ENCODE measurements around the gene DCBLD1. TPM values are rescaled to one million over a fixed set of nuclear protein-coding genes. Genes with fewer than 3 reads are reported as not detected.

The DCBLD1 gene
- total RNA-seq, 1 experiment from 2014 or later: 11.2 TPM

GRCh38 chr6:117495425-117495824 lies 13.0 kb downstream of the DCBLD1 start:
- H3K4me1 Mint-ChIP-seq: peaks cover 12% of the 10 kb centered on the region; the same call in 1 of the 2 replicates
- ATAC-seq: no peak
- no peaks in the 10 kb centered on the region for H3K9me3 Mint-ChIP-seq
- no peak overlapping the region for H3K4me3 Mint-ChIP-seq
- ChIA-PET POLR2A (no interaction called here), CTCF (no interaction called here)
- DNase-seq (ENCODE audit: low spot score): no peak
- no peak overlapping the region for H3K27ac Mint-ChIP-seq
- H3K36me3 Mint-ChIP-seq: no peaks in the 10 kb centered on the region
- TF ChIP-seq ZNF512 (CRISPR knock-in tag; IDR thresholded peaks at IDR 0.05; ENCODE audit: borderline replicate concordance) (no peak), CBFB (CRISPR knock-in tag; IDR thresholded peaks at IDR 0.05; ENCODE audit: low read depth) (no peak), USF1 (CRISPR knock-in tag; IDR thresholded peaks at IDR 0.05) (no peak), ESRRA (CRISPR knock-in tag; IDR thresholded peaks at IDR 0.05; ENCODE audit: borderline replicate concordance) (no peak), ZNF317 (CRISPR knock-in tag; IDR thresholded peaks at IDR 0.05; ENCODE audit: borderline replicate concordance, low read depth) (no peak), ZNF121 (CRISPR knock-in tag; IDR thresholded peaks at IDR 0.05) (no peak), KAT7 (CRISPR knock-in tag; IDR thresholded peaks at IDR 0.05; ENCODE audit: borderline replicate concordance) (no peak), TEAD4 (CRISPR knock-in tag; IDR thresholded peaks at IDR 0.05) (no peak), SMAD3 (CRISPR knock-in tag; IDR thresholded peaks at IDR 0.05; ENCODE audit: borderline replicate concordance) (no peak), SP1 (CRISPR knock-in tag; conservative IDR thresholded peaks at IDR 0.05) (no peak), IRF2 (CRISPR knock-in tag; IDR thresholded peaks at IDR 0.05; ENCODE audit: borderline replicate concordance, low read depth) (no peak), MYBL2 (CRISPR knock-in tag; IDR thresholded peaks at IDR 0.05) (no peak)
- TF ChIP-seq, protein P1, sequence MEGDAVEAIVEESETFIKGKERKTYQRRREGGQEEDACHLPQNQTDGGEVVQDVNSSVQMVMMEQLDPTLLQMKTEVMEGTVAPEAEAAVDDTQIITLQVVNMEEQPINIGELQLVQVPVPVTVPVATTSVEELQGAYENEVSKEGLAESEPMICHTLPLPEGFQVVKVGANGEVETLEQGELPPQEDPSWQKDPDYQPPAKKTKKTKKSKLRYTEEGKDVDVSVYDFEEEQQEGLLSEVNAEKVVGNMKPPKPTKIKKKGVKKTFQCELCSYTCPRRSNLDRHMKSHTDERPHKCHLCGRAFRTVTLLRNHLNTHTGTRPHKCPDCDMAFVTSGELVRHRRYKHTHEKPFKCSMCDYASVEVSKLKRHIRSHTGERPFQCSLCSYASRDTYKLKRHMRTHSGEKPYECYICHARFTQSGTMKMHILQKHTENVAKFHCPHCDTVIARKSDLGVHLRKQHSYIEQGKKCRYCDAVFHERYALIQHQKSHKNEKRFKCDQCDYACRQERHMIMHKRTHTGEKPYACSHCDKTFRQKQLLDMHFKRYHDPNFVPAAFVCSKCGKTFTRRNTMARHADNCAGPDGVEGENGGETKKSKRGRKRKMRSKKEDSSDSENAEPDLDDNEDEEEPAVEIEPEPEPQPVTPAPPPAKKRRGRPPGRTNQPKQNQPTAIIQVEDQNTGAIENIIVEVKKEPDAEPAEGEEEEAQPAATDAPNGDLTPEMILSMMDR (IDR thresholded peaks at IDR 0.05): no peak
- TF ChIP-seq, protein P2, sequence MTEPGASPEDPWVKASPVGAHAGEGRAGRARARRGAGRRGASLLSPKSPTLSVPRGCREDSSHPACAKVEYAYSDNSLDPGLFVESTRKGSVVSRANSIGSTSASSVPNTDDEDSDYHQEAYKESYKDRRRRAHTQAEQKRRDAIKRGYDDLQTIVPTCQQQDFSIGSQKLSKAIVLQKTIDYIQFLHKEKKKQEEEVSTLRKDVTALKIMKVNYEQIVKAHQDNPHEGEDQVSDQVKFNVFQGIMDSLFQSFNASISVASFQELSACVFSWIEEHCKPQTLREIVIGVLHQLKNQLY (CRISPR knock-in tag; IDR thresholded peaks at IDR 0.05): no peak
- TF ChIP-seq, protein P3, sequence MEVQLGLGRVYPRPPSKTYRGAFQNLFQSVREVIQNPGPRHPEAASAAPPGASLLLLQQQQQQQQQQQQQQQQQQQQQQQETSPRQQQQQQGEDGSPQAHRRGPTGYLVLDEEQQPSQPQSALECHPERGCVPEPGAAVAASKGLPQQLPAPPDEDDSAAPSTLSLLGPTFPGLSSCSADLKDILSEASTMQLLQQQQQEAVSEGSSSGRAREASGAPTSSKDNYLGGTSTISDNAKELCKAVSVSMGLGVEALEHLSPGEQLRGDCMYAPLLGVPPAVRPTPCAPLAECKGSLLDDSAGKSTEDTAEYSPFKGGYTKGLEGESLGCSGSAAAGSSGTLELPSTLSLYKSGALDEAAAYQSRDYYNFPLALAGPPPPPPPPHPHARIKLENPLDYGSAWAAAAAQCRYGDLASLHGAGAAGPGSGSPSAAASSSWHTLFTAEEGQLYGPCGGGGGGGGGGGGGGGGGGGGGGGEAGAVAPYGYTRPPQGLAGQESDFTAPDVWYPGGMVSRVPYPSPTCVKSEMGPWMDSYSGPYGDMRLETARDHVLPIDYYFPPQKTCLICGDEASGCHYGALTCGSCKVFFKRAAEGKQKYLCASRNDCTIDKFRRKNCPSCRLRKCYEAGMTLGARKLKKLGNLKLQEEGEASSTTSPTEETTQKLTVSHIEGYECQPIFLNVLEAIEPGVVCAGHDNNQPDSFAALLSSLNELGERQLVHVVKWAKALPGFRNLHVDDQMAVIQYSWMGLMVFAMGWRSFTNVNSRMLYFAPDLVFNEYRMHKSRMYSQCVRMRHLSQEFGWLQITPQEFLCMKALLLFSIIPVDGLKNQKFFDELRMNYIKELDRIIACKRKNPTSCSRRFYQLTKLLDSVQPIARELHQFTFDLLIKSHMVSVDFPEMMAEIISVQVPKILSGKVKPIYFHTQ (CRISPR knock-in tag; IDR thresholded peaks at IDR 0.05): no peak
- no peaks in the 10 kb centered on the region for H3K27me3 Mint-ChIP-seq (ENCODE audit: low read depth)

DNA sequence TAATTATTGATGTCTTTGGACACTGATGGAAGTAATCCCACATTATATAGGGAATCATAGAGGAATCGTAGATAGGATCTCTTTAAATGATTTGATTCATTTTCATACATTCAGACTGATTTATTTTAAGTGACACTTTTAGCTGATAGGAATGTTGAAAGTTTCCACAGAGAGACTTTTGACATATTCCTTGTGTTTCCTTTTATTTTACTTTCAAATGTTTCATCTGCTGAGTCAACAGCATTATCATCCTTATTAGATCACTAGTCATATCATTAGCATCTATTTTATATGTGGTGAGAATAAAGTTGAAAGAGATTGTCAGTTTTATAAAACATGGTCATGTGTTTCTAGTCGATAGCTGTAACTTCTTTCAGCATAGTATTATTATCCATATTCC lies 13.4 kb downstream of the DCBLD1 start:
- TF ChIP-seq NFE2L1 (CRISPR knock-in tag; IDR thresholded peaks at IDR 0.05) (no peak), CREM (CRISPR knock-in tag; IDR thresholded peaks at IDR 0.05) (no peak)
- TF ChIP-seq, protein P4, sequence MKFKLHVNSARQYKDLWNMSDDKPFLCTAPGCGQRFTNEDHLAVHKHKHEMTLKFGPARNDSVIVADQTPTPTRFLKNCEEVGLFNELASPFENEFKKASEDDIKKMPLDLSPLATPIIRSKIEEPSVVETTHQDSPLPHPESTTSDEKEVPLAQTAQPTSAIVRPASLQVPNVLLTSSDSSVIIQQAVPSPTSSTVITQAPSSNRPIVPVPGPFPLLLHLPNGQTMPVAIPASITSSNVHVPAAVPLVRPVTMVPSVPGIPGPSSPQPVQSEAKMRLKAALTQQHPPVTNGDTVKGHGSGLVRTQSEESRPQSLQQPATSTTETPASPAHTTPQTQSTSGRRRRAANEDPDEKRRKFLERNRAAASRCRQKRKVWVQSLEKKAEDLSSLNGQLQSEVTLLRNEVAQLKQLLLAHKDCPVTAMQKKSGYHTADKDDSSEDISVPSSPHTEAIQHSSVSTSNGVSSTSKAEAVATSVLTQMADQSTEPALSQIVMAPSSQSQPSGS (CRISPR knock-in tag; IDR thresholded peaks at IDR 0.05; ENCODE audit: borderline replicate concordance, low read depth): no peak
- ChIA-PET CTCF (no interaction called here), POLR2A (no interaction called here)
- DNase-seq (ENCODE audit: low spot score) (no peak), ATAC-seq (no peak)
- no peaks in the 10 kb centered on the region for H3K27me3 Mint-ChIP-seq (ENCODE audit: low read depth)
- no peak overlapping the region for H3K4me3 Mint-ChIP-seq
- H3K36me3 Mint-ChIP-seq: no peaks in the 10 kb centered on the region
- no peaks in the 10 kb centered on the region for H3K9me3 Mint-ChIP-seq
- no peak overlapping the region for H3K27ac Mint-ChIP-seq
- peaks cover 12% of the 10 kb centered on the region; the same call in 1 of the 2 replicates for H3K4me1 Mint-ChIP-seq
